ENCODE results near the gene RAB11FIP2.

Gene RAB11FIP2

DNA sequence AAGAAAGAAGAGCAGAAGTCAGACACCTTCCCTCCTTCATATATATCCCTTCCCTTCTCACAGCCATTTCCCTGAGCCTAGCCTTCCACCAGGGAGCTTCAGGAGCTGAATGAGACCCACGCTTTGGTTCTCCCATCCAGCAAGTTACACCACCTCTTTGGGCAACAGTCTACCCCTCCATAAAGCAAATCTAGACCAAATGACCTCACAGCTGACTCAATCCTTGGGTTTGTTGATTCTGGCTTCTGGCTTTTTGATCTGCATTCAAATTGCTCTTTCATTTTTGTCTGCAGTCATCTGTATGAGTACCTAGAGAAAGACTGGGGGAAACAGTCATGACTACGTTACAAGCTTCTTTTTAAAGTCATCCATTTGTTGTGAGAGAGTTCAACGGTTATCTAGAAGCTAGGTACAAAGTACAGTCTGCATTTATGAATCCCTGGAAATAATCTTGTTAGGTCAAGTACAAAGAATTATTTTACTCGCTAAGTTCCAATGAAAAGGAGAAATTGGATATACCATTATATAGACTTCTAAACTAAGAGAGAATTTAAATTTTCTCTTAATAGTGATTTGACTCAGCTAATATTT, 86.3 kb downstream of the RAB11FIP2 start:
- no peak overlapping the region for H3K4me3 ChIP-seq (ENCODE audit: low read length)
- DNase-seq (ENCODE audit: low read depth), result no peak
- TF ChIP-seq, protein P1, sequence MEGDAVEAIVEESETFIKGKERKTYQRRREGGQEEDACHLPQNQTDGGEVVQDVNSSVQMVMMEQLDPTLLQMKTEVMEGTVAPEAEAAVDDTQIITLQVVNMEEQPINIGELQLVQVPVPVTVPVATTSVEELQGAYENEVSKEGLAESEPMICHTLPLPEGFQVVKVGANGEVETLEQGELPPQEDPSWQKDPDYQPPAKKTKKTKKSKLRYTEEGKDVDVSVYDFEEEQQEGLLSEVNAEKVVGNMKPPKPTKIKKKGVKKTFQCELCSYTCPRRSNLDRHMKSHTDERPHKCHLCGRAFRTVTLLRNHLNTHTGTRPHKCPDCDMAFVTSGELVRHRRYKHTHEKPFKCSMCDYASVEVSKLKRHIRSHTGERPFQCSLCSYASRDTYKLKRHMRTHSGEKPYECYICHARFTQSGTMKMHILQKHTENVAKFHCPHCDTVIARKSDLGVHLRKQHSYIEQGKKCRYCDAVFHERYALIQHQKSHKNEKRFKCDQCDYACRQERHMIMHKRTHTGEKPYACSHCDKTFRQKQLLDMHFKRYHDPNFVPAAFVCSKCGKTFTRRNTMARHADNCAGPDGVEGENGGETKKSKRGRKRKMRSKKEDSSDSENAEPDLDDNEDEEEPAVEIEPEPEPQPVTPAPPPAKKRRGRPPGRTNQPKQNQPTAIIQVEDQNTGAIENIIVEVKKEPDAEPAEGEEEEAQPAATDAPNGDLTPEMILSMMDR (conservative IDR thresholded peaks at IDR 0.05; ENCODE audit: low read depth, low read length), result no peak

DNA sequence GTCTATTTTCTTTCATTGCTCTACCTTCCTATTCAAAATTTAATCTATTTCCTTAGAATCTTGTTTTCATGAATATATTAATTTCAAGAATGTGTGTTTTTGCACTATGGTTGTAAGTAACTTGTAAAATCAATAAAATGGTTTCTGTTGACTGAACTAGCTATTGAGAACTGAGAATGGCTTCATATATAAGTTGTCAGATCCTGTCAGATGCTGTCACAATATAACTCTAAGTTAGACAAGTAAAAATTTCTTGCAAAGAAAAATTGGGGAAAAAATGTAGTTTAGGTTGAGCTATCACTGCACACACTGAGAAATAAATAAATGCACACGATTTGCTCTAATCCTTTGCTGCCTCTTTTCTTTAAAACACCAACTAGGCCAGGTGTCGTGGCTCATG, 89.8 kb downstream of the RAB11FIP2 start:
- TF ChIP-seq, protein P1 (conservative IDR thresholded peaks at IDR 0.05; ENCODE audit: low read depth, low read length), result no peak
- DNase-seq (ENCODE audit: low read depth), result no peak
- no peak overlapping the region for H3K4me3 ChIP-seq (ENCODE audit: low read length)

DNA sequence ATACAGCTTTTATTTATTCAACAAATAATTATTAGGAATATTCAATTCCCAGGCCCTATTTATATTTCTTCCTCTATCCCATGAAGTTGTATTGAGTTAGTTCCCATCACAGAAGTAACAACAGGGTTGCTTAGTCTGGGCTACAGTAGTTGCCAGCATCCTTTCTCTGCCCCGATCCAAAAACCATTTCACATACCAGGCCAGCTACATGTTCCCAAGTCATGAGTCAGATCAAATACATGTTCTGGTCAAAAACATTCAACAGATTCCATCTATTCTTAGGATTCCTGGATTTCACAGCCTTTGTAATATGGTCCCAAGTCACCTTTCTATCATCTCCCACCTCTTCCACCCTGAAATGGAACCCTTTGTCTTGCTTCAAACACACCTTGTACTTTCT, 91.6 kb downstream of the RAB11FIP2 start:
- DNase-seq (ENCODE audit: low read depth), result no peak
- no peak overlapping the region for H3K4me3 ChIP-seq (ENCODE audit: low read length)
- TF ChIP-seq, protein P1 (conservative IDR thresholded peaks at IDR 0.05; ENCODE audit: low read depth, low read length), result no peak
